ENCODE data around the gene RAB14. TPM values are rescaled to one million over a fixed set of nuclear protein-coding genes. Genes with fewer than 3 reads are reported as not detected.

RAB14 gene
- total RNA-seq, 2 donors from 2014 or later: 53.2 to 68.4 TPM

DNA sequence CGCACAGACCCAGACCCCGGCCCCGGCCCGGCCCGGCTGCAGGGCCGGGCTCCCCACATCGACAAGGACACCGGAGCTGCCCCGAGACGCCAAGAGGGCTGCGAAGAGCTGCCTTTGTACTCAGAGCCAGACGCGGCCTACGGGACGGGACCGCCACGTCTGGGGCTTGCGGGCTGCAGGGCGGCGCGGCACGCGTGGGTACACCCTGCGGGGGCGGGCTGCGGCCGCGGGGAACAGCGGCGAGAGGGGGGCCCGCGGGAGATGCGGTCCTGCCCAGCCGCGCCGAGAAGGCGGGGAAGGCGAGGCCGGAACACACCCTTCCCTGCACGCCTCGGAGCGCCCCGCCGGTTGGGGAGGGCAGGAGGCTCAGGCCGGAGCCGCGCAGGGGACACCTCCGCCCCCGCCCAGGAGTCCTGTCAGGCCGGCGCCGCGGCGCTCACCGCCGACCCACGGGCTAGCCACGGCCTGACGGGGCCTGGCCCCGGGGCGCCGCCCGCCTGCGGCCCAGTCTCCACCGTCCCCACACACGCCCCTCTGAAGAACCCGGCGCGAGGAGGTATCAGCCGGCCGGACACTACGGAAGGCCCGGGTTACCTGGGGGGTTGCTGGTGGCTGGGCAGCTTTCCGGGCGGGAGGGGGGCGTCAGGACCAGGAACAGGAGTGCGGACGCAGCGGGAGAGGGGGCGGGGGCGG lies 478 bp downstream of the RAB14 start:
- no peaks in the 10 kb centered on the region for H3K9me3 Mint-ChIP-seq
- H3K36me3 Mint-ChIP-seq: peaks cover 8 to 12% of the 10 kb centered on the region in 2 donors
- H3K27ac Mint-ChIP-seq: peak overlapping the region; percentile 93
- DNase-seq (ENCODE audit: low spot score in 2 of 2) (peak; percentile 40 to 74), ATAC-seq (peak; percentile 23 to 41)

DNA sequence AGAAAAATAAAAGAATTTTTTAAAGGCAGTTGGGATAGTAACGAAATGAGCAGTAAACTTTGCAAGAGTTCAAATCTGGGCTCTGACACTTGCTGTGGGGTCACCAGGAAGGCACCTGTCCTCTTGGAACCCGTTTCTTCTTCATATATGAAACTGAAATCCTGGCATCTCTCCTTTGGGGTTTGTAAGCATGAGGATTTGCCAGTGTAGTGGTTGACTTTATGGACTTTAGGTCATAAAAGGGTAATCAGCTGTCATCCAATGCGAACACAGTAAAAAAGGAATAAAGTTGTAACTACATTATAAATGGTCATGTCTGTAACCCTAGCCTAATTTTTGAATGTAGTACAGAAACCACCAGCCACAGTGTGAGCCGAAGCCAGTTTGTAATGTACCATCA lies 1.3 kb downstream of the RAB14 start:
- peaks cover 8 to 12% of the 10 kb centered on the region in 2 donors for H3K36me3 Mint-ChIP-seq
- DNase-seq (ENCODE audit: low spot score in 2 of 2): no peak
- H3K27ac Mint-ChIP-seq: peak overlapping the region; percentile 93
- H3K9me3 Mint-ChIP-seq: no peaks in the 10 kb centered on the region
- ATAC-seq: no peak

DNA sequence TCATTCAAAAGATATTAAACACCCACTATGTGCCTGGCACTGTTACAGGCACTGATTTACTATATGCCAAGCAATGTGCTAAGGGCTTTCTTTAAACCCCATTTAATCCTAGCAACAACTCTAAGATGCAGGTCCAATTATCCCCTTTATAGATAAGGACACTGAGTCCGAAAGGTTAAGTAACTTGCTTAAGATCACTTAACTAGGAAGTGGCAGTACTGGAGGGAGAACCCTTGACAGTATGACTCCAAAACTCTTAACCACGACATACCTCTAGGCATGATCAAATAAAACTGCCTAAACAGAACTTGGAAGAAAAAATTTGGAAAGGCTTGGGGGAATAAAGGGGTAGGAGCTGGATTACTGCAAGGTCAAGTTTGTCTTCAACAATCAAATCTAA lies 1.7 kb downstream of the RAB14 start:
- Mint-ChIP-seq H3K27ac (peak overlapping the region; percentile 57 to 93), H3K9me3 (no peaks in the 10 kb centered on the region), H3K36me3 (peaks cover 8 to 12% of the 10 kb centered on the region in 2 donors)
- DNase-seq (ENCODE audit: low spot score in 2 of 2) (no peak), ATAC-seq (no peak)

DNA sequence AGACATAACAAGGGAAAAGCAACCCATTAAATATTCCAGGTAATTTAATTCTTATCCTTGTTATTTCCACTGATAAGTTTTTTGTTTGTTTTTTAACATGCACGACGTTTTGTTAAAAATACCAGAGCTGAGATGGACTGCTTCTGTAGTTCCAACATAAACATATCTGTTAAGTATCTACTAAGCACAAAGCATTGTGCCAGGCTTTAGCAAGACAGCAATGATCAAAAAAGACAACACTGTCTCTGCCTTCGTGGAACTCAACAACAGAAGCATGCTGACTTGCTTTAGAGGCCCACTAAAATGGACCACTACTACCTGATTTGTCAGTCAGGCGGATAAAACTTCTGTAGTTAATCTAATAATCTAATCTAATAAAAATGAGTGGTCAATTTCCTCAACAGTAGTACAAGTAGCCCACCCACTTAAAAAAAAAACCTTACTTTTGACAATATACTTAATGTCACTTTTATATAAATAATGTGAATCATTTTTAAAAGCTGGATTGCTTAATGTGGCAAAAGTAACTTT lies 3.1 kb downstream of the RAB14 start:
- H3K27ac Mint-ChIP-seq: no peak overlapping the region
- peaks cover 8 to 12% of the 10 kb centered on the region in 2 donors for H3K36me3 Mint-ChIP-seq
- DNase-seq (ENCODE audit: low spot score in 2 of 2) (no peak), ATAC-seq (no peak)
- no peaks in the 10 kb centered on the region for H3K9me3 Mint-ChIP-seq

DNA sequence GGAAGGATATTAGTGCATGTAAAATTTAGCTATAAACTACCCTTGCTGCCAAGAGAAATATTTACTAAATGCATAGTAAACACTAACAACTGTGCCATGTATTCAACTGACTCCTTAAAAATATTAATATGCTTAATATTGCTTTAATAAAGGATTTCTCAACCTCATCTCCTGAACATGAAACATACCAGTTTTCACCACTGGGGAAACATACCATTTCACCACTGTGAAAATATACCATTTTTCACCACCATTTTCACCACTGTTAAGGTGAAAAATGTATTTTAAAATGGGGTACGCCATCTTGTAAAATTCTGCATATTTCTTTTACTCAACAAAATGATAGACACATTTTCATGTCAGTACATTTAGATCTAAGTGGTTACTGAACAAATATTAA lies 4.5 kb downstream of the RAB14 start:
- H3K9me3 Mint-ChIP-seq: no peaks in the 10 kb centered on the region
- ATAC-seq: no peak
- H3K27ac Mint-ChIP-seq: no peak overlapping the region
- DNase-seq (ENCODE audit: low spot score in 2 of 2): no peak
- H3K36me3 Mint-ChIP-seq: peaks cover 8 to 12% of the 10 kb centered on the region in 2 donors

DNA sequence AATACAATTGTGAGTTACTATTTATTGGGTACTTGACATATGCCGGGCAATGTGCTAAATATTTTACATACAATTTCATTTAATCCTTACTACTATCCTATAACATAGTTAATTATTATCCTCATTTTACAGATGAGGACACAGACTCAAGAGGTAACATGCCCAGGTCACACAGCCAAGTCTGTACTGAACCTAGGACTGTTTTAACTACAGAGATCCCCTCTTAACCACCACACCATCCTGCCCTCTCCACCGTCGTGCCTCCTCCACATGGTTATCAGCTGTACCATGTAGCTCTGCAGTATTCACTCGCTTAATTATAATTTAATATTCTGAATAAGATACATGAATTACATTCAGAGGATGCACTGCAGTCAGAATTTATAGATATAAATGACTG lies 5.3 kb downstream of the RAB14 start:
- H3K9me3 Mint-ChIP-seq: no peaks in the 10 kb centered on the region
- ATAC-seq (no peak), DNase-seq (ENCODE audit: low spot score in 2 of 2) (no peak)
- H3K27ac Mint-ChIP-seq: no peak overlapping the region
- peaks cover 8 to 12% of the 10 kb centered on the region in 2 donors for H3K36me3 Mint-ChIP-seq

DNA sequence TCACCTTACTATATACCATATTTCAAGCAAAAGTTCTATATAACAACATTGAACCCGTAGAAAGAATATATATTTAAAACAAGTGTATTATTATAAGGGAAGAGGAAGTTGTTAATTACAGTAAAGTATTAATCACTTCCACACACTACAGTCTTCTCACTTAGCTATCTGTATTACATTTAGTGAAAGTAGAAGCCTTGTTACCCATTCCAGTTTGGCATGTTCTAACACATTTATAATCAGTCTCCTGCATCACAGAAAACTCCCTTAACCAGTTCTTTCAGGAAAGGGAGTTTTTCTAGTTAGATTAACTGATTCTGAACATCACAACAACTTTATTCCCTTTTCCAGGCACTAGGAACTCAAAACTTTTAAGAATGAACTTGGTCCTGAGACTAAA lies 6.9 kb downstream of the RAB14 start:
- H3K9me3 Mint-ChIP-seq: no peaks in the 10 kb centered on the region
- DNase-seq (ENCODE audit: low spot score in 2 of 2) (no peak), ATAC-seq (peak in 1 of 2 donors; percentile 34)
- H3K36me3 Mint-ChIP-seq: peaks cover 0 to 4% of the 10 kb centered on the region in 2 donors
- peak overlapping the region; percentile 45 to 93 for H3K27ac Mint-ChIP-seq

DNA sequence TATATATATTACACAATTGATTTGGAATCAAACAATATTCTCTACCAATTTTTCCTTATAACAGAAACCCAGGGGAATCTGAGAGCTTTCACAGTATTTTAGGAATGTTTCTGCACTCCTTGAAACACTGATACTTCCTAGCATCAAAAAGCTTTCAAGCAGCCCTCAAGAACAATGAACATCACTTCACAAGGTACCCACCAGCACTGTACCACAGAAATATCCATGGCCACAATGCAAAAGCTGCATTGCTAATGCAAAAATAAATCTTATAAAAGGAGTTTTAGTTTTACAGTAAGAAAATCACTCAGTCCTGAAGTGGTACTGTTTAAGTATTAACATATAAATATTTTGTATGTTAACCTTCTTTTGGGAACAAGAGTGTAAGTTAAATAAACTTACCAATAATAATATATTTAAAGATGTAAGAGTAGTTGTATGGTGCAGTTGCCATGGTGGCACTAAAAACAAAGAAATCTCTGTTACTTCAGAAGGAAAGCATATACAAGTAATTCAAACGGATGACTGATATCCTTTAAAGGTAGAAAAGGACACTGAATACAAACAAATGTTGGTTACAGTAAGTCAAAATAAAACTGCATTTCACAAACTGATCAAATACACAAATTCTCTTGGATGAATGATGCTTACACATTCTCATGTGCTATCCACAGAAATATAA lies 8.6 kb downstream of the RAB14 start:
- H3K9me3 Mint-ChIP-seq: no peaks in the 10 kb centered on the region
- no peak for DNase-seq (ENCODE audit: low spot score in 2 of 2)
- no peak overlapping the region for H3K27ac Mint-ChIP-seq
- ATAC-seq: peak in 1 of 2 donors; percentile 59
- peaks cover 0 to 1% of the 10 kb centered on the region in 2 donors for H3K36me3 Mint-ChIP-seq

DNA sequence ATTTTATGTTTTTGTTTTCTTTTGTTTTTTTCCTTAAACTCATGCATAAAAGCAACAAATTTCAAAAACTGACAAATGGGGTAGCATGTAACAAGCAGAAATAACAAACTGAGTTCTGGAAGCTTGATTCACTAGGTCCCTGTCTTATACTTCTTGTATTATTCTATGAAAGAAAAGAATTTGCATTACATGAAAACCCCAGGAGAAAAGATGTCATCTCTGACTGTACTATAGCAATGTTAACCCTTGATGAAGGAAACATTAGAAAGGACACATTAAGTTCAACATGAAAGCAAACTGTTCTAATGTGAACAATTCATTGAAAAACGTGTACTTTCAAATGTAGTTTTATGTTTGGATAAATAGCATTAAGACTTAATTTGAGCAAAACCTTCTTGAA lies 9.2 kb downstream of the RAB14 start:
- DNase-seq (ENCODE audit: low spot score in 2 of 2) (no peak), ATAC-seq (no peak)
- no peaks in the 10 kb centered on the region for H3K36me3 Mint-ChIP-seq
- no peaks in the 10 kb centered on the region for H3K9me3 Mint-ChIP-seq
- no peak overlapping the region for H3K27ac Mint-ChIP-seq

DNA sequence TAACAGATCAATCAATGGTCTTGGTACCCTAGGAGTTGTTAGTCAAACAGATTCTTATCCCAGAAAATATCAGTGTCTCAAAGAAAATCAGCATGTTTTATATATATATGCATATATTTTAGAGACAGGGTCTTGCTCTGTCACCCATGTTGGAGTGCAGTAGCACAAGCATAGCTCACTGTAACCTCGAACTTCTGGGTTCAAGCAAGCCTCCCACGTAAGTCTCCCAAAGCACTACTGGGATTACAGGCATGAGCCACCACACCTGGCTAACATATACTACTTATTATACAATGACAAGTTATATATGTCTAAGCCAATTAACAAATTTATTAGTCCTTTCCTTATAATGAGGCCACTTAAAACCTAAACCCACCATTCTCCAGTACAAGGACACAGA lies 10.4 kb downstream of the RAB14 start:
- Mint-ChIP-seq H3K9me3 (no peaks in the 10 kb centered on the region), H3K36me3 (peaks cover 0 to 5% of the 10 kb centered on the region in 2 donors), H3K27ac (no peak overlapping the region)
- DNase-seq (ENCODE audit: low spot score in 2 of 2) (no peak), ATAC-seq (no peak)

DNA sequence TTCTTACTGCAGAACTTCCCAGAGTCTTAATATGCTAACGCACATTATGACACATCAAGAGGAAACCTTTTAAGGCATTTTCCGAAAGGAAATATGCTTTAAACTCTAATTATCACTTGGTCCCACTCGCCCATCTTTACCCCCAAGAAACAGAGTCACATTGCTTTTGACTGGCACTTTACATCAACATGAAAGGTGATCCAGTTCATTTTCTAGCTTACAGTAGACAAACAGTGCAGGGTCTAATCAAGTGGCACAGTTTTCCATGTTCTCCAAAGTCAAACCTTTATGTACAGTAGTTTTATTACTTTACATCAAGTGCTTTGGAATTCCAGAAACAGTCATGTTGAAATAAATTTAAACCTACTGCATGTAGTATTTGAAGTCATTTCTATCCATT lies 12.0 kb downstream of the RAB14 start:
- DNase-seq (ENCODE audit: low spot score in 2 of 2) (no peak), ATAC-seq (no peak)
- Mint-ChIP-seq H3K9me3 (no peaks in the 10 kb centered on the region), H3K36me3 (peaks cover 0 to 21% of the 10 kb centered on the region in 2 donors), H3K27ac (no peak overlapping the region)

DNA sequence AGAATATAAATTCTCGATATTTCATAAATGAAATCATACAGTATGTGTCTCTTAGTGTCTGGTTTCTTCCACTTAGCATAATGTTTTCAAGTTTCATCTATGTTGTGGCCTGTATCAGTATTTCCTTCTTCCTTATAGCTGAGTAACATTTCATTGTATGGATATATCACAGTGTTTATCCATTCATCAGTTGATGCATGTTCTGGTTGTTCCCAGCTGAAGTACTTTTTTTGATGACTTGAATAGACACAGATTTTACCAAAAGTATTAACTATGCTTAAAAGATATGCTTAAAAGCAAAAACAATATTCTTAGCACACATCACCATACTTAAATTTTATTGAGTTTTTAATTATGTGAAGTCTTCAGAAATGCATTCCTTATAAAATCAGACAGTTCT lies 12.7 kb downstream of the RAB14 start:
- Mint-ChIP-seq H3K36me3 (peaks cover 0 to 25% of the 10 kb centered on the region in 2 donors), H3K27ac (no peak overlapping the region), H3K9me3 (no peaks in the 10 kb centered on the region)
- ATAC-seq (no peak), DNase-seq (ENCODE audit: low spot score in 2 of 2) (no peak)

DNA sequence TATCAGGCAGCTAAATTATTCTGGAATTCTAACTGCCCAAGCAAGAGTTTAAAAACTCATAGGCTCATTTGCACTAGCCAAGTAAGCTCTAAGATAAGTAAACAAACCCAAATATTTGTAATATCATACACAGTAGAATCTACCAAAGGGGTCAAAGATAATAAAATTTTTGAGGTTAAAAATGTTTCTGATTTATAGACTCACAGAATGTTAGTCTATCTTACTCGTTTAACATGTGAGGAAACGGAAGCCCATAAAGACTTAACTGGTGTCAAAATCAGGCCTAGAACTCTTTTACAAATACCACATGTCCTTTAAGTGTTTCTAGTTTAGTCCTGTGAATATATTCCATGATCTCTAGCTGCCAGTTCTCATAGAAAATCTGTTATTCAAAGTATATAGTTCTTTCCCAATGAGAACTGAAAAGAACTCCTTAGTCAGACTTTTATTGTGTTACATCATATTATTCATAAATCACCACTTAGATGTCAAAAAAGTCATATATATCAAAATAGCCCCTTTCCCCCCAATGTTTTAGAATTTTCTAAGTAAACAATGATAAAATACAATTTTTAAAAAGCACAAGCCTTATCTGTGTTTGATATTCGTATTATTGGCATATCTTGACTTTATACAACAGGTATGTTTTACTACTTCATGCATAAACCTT lies 13.9 kb downstream of the RAB14 start:
- no peaks in the 10 kb centered on the region for H3K9me3 Mint-ChIP-seq
- DNase-seq (ENCODE audit: low spot score in 2 of 2) (no peak), ATAC-seq (no peak)
- no peak overlapping the region for H3K27ac Mint-ChIP-seq
- H3K36me3 Mint-ChIP-seq: peaks cover 0 to 37% of the 10 kb centered on the region in 2 donors

DNA sequence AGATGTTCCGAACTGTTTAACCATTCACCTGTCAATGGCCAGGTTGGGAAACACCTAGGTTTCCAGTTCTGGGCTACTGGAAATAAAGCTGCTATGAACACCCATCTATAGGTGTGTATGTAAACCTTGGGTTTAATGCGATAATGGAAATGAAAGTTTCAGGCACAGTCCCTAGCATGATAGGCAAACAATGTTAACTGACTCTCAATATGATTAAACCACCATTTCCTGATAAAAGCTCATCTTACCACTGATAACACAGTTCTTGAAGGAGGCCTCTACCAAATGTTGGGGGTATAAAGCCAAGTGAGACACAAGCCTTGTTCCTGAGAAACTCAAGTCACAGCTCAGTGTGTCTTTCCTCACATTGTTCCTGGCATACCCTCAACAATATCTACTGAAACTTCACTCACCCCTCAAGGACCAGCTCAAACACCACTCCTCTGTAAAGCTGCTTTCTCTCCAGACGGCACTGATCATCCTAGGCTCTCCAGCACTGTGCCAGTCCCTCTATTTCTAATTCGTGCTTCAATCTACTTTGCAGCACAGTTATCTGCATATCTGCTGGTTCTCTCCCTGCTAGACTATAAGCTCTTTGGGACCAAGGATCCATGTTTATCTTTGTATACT lies 15.8 kb downstream of the RAB14 start:
- H3K36me3 Mint-ChIP-seq: peaks cover 0 to 43% of the 10 kb centered on the region in 2 donors
- DNase-seq (ENCODE audit: low spot score in 2 of 2) (no peak), ATAC-seq (peak; percentile 22 to 63)
- no peaks in the 10 kb centered on the region for H3K9me3 Mint-ChIP-seq
- peak overlapping the region; percentile 40 to 81 for H3K27ac Mint-ChIP-seq

DNA sequence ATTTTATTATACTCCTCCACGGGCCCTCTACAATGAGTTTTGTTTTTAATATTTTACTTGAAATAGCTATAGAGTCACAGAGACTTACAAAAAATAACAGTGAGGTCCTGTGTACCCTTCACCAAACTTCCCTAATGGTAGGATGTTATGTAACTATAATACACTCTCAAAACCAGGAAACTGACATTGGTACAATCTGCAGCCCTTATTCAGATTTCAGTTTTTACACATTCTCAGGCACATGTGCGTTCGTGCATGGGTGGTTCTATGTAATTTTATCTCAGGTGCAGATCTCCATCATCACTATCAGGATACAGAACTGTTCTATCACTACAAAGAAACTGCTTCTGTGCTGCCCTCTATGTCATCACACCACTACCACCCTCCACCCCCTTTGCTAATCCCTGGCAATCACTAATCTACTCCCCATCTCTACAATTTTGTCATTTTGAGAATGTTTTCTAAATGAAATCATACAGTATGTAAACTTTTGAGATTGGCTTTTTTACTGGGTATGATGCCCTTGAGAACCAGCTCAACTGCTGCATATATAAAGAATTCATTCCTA lies 16.4 kb downstream of the RAB14 start:
- no peaks in the 10 kb centered on the region for H3K9me3 Mint-ChIP-seq
- H3K27ac Mint-ChIP-seq: peak overlapping the region; percentile 40 to 63
- ATAC-seq (peak; percentile 18 to 43), DNase-seq (ENCODE audit: low spot score in 2 of 2) (no peak)
- peaks cover 0 to 43% of the 10 kb centered on the region in 2 donors for H3K36me3 Mint-ChIP-seq

DNA sequence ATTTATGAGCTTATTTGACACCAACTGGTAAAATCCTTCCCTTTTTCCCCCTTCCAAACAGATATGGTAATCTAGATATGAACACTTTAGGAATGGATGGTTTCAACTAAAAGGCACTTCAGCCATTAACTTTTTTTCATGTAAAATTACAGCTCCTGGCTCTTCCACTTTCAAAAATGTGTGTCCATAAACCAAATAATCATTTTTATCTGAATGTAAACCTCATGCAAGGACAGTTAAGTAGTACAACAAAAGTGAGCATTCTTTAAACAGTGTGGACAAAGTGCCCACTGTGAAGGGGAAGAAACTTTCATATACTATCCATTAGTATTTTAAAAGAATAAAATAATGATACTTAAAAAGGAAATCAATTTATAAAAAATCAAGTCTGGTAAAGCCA lies 17.2 kb downstream of the RAB14 start:
- Mint-ChIP-seq H3K36me3 (peaks cover 0 to 43% of the 10 kb centered on the region in 2 donors), H3K27ac (no peak overlapping the region), H3K9me3 (no peaks in the 10 kb centered on the region)
- ATAC-seq: no peak
- DNase-seq (ENCODE audit: low spot score in 2 of 2): no peak
